ENCODE measurements around the gene SLC27A6.

Gene SLC27A6

DNA sequence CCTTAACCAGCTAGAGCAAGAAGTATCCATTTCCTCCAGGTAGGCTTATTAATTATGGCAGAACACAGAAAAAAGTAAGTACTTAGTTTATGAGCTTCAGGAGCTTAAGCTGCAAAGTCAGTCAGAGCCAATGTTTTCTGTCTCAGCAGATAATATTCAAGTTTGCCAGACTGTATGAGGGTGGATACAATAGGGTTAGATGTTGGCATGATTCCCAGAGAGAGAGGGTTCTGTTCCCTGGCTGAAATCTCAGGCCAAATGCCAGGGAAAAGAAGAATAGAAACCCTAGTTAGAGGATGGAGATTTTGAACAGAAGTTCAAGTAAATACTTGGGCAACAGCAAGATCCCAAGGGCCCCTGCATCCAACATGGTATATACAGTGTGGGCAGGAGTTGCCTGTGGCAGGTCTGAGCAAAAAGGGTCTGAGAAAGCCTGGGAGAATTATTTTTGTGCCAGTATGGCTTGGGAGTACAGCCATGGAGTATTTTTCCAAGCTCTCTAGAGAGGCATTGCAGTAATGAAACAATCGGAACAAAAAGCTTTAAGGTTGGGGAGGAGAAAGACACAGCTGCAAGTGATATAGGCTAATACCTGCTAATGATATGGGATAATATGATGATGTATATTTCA is 98.3 kb downstream of the SLC27A6 start:
- DNase-seq (ENCODE audit: low read depth): no peak

DNA sequence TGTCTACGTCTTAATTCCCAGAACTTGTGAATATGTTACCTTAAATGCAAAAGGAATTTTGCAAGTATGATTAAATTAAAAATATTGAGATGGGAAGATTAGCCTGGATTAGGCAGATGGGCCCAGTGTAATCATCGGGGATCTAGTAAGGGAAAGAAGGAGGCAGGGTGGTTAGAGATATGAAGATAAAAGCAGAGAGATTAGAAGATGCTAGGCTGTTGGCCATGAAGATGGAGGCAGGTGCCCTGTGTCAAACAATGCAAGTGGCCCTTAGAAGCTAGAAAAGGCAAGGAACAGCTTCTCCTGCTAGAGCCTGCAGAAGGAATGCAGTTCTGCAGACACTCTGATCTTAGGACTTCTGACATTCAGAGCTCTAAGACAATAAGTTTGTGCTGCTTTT is 100.4 kb downstream of the SLC27A6 start:
- no peak for DNase-seq (ENCODE audit: low read depth)

DNA sequence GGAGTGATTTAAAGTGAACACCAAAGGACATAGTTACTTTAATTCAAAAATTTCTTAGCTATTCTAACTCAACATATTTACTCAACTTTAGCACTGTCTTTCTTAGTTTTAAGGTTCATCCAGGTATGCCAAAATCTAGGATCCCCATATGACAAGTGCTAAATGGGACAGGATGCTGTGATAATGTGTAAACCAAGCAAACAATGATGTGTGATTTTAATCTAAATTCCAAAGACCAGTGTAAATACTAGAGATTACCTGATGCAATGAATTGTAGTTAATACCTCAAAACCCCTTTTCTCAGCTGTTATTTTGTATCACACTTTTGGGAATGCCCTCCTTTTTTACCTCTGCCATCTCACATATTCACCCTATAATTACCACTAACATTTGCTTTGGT is 102.5 kb downstream of the SLC27A6 start:
- no peak for DNase-seq (ENCODE audit: low read depth)

DNA sequence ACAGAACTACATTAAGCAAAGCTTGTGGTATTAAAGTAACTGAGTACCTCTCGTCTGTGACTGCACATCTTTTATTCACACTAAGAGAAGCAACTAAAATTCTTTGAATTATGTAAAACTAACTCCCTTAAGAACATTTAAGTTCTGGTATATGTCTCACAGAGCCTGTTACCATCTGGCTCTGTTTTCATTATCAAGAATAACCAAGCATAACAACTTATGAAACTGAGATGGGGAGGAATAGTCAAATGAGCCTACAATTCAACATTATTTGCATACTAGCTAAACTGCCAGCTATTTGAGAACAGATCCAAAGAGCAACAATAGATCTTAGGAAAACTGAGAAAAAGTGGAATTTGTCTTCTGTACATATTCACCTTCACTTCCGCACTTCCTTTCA is 104.0 kb downstream of the SLC27A6 start:
- DNase-seq (ENCODE audit: low read depth): no peak

DNA sequence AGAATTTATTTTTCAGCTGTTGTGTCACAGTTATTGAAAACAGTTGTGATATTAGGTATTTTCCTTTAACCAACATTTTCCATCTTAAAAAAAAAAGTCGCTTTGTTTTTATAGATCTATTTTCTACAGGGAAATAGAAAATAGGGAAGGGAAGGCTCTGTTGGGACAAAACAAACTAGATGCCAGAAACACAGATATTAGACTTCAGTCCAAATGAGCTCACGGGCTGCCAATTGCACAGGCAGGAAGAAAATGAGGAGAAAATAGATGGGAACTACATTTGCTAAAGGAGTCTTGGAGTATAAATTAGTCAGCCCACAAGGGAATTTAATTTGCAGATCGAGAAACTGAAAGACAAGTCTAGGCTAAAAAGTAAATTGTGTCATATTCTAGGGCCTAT is 107.8 kb downstream of the SLC27A6 start:
- no peak for DNase-seq (ENCODE audit: low read depth)

DNA sequence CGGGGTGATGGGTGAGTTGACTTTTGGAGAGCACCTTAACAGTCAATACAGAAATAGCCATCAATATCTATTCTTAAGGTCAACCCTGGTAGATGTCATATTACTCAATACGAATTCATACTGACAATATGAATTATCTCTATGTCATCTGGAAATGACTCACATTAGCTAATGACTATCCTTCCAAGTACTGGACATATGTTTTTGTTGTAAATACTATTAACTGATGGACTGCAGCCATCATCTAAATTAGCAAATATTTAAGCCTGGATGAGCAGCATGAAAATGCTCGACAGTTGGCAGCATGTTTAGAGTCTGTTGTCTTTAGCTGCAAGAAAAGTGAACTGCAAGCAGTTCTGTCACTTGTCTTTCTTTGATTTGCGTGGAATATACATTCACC is 109.6 kb downstream of the SLC27A6 start:
- DNase-seq (ENCODE audit: low read depth): no peak

DNA sequence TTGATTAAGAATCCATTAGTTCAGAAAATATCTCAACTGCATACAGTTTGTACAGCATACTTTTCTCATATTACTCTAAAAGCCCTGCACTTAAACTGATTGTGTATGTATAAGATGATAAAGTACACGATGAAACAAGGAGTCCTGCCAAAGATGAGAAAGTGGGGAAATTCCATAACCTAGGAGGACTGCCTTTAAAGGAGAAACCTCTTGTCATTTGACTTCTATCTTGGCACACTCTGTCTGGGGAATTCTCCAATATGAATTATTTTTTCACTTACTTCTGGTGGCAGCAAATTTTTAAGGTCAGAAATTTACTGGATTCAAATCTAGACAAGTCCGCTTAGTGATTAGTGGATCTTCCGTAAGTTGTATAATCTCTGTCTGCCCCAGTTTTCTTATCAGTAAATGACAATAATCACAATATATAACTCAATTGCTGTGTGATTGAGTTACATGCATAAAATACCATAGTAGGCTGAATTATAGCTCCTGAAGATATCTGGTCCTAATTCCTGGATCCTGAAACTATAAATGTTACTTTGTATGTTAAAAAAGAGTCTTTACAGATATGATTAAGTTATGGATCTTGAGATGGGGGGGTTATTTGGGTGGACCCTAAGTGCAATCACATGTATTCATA is 112.3 kb downstream of the SLC27A6 start:
- DNase-seq (ENCODE audit: low read depth): no peak

DNA sequence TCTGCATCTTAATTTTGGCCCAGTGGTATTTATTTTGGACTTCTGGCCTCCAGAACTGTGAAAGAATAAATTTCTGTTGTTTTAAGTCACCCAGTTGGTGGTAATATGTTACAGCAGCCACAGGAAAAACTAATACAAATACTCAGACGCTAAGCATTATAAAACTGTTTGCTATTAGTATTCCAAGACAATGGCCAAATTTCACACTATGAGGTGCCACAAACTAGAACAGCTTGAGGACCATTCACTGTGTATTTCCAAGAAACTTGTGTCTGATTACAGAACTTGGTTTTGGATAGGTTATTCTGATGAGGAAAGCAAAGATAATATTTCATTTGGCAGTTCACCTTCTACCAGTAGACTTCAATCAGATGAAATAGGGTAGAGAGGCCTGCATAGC is 113.0 kb downstream of the SLC27A6 start:
- no peak for DNase-seq (ENCODE audit: low read depth)

DNA sequence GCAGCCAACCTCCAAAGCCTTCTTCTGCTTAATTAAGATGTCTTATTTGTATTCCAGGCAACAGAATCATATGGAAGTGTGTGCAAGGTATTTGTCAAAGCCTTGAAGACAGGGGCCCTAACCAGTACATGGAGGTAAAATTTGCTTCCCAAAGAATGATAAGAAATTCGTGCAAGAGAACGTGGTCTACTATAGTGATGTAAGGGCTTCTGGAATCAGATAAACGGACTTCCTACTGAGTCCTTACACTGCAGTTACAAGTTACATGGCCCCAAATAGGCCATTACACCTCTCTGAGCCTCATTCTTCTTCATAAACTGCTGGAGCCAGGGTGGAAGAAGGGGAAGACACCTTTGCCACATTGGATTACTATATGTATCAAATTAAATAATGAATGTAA is 113.4 kb downstream of the SLC27A6 start:
- no peak for DNase-seq (ENCODE audit: low read depth)

DNA sequence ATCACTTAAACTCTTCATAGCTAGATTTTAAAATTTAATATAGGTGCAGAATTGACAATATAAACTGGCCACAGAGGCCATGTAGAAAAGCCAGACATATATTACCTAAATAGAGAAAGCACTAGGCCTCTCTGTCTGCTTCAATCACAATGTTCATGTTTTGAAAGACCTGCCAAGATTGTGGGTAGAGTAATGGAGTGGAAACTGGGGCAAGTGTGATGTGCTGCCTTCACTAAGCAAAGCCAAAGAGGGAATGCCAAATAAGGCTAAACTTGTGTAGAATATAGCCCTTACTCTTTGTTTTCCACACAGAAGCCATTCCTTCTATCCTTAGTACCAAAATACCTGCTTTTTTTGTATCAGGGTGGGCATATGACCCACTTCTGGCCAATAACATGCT is 114.2 kb downstream of the SLC27A6 start:
- DNase-seq (ENCODE audit: low read depth): no peak

DNA sequence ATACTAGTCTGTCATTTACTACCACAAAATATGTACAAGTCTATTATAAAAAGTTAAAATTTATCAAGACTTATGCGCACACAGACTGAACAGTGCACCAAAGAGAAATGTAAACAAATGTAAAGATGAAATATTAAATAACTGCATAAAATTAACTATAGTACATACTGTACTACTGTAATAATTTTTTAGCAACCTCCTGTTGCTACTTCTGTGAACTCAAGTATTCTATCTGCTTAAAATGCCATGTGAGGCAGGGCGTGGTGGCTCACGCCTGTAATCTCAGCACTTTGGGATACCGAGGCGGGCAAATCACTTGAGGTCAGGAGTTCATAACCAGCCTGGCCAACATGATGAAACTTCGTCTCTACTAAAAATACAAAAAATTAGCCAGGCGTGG is 115.5 kb downstream of the SLC27A6 start:
- DNase-seq (ENCODE audit: low read depth): no peak

DNA sequence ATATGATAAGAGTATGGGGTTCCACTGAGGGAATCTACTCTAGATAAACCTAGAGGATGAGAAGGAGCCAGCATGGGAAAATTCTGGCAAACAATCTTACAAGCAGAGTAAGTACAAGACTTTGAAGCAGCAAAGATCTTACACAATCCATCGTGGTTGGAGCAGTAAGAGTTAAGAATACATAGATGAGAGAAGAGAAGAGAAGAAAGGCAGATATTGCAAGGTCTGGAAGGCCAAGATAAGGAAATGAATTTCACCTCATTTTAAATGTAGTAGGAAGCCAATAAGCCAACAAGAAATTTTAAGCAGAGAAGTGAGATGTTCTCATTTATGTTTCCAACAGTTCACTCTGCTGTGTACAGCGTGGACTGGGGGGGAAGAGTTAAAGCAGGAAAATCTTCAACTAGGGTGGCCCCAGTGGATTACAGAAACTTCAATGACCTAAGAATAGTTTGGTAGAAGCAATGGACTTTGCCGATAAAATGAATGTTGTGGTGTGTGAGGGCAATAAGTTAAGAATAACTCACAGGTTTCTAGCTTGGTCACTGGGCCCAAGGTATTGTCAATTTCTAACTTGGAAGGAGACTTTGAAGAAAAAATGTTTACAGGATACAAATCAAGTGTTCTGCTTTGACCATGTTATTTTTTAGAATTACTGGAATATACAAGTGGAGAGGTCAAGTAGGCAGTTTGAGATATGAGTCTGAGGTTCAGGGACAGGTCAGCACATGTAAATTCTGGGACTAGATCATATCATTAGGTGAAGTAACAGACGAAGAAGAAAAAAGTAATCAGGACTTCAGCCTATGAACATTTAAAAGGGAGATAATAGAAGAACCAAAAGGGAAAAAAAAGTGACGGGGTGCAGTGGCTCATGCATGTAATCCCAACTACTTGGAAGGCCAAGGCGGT is 117.2 kb downstream of the SLC27A6 start:
- no peak for DNase-seq (ENCODE audit: low read depth)

Measured in activated T-cell treated with anti-CD3 and anti-CD28 coated beads for 1 hour (primary cell).